ENCODE data around the gene MYO16. TPM values are rescaled to one million over a fixed set of nuclear protein-coding genes. Genes with fewer than 3 reads are reported as not detected.

The MYO16 gene
- total and polyA plus RNA-seq, 12 donors = 0.29 to 5.9 (median 1.4) TPM

GRCh38 chr13:109192306-109192705 lies 562.9 kb downstream of the MYO16 start:
- Histone ChIP-seq H3K4me3 (no peak overlapping the region), H3K27me3 (no peaks in the 10 kb centered on the region), H3K4me1 (peaks cover 0 to 8% (median 0%) of the 10 kb centered on the region in 9 donors), H3K36me3 (no peaks in the 10 kb centered on the region), H3K9me3 (no peaks in the 10 kb centered on the region), H3K27ac (peak overlapping the region in 8 of 10 donors; percentile 11 to 71 (median 58))
- peak in 5 of 8 donors; percentile 39 to 81 (median 75) for ATAC-seq
- TF ChIP-seq CTCF (IDR thresholded peaks at IDR 0.05) = no peak
- intact Hi-C loops (cut with DNase I) = no loop called here
- DNase-seq = no peak

- no peak for DNase-seq
- ATAC-seq = no peak
- H3K4me3 ChIP-seq = no peak overlapping the region
- H3K36me3 ChIP-seq = no peaks in the 10 kb centered on the region
- H3K27ac ChIP-seq = no peak overlapping the region
- no peak for TF ChIP-seq CTCF (IDR thresholded peaks at IDR 0.05)
- 85 to 90% methylated on average over 9 of the region's 9 CpGs for WGBS, 2 donors
- peaks cover 0 to 2% (median 0%) of the 10 kb centered on the region in 9 donors for H3K4me1 ChIP-seq
- intact Hi-C loops (cut with DNase I) = no loop called here
- no peaks in the 10 kb centered on the region for H3K27me3 ChIP-seq
- no peaks in the 10 kb centered on the region for H3K9me3 ChIP-seq
Observed at GRCh38 chr13:109196948-109197347, 567.5 kb downstream of the MYO16 start.

GRCh38 chr13:109198585-109198984 lies 569.2 kb downstream of the MYO16 start:
- no peaks in the 10 kb centered on the region for H3K9me3 ChIP-seq
- 81 to 87% methylated on average over 3 of the region's 3 CpGs for WGBS, 2 donors
- no peak for DNase-seq
- H3K4me3 ChIP-seq = no peak overlapping the region
- no peaks in the 10 kb centered on the region for H3K4me1 ChIP-seq
- no peak overlapping the region for H3K27ac ChIP-seq
- TF ChIP-seq CTCF (IDR thresholded peaks at IDR 0.05) = no peak
- ATAC-seq = no peak
- intact Hi-C loops (cut with DNase I) = no loop called here
- H3K27me3 ChIP-seq = no peaks in the 10 kb centered on the region
- no peaks in the 10 kb centered on the region for H3K36me3 ChIP-seq

DNA sequence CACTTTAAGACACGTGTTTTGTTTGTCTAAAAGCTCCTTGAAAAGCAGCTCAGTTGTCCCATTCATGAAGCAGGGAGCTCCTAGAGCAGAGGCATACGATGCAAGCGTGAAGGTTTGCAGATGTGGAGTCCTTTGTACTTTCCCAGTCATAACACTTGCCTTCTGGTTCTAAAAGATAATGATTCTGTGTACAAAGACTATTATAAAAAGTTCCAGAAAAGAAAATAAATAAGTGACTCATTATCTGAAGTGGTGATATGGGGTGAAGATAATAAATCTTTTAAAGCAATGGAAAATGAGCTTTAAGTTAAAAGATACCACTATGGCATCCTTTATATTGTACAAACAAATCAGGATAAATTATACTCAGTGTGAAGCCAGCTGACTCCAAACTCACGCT lies 569.9 kb downstream of the MYO16 start:
- no peak for ATAC-seq

More for the DNA sequence above, 569.9 kb downstream of the MYO16 start:
- DNase-seq = no peak
- Histone ChIP-seq H3K27ac (no peak overlapping the region), H3K9me3 (no peaks in the 10 kb centered on the region), H3K36me3 (no peaks in the 10 kb centered on the region), H3K4me3 (no peak overlapping the region), H3K27me3 (no peaks in the 10 kb centered on the region), H3K4me1 (no peaks in the 10 kb centered on the region)
- WGBS, 2 donors = 44 to 58% methylated on average over 4 of the region's 4 CpGs
- no peak for TF ChIP-seq CTCF (IDR thresholded peaks at IDR 0.05)
- intact Hi-C loops (cut with DNase I) = no loop called here
